ENCODE measurements around the gene ATRNL1.

DNA sequence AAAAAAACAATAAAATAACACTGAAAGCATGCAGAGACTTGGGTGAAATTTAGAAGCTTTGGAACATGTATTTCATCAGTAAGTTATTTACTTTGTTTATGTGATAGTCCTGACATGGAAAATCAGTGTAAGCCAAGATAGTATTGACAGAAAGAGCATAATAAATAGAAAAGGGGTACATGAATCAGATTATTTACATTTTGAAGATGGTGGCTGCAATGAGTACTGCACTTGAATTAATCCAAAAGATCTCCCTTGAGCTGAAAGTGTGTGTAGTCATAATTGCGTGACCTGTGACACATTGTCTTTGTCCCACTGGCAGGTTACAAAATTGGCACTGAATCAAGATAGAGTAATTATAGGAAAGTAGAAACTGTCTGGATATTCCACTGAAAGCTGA, 617.0 kb downstream of the ATRNL1 start:
- TF ChIP-seq, protein P1, sequence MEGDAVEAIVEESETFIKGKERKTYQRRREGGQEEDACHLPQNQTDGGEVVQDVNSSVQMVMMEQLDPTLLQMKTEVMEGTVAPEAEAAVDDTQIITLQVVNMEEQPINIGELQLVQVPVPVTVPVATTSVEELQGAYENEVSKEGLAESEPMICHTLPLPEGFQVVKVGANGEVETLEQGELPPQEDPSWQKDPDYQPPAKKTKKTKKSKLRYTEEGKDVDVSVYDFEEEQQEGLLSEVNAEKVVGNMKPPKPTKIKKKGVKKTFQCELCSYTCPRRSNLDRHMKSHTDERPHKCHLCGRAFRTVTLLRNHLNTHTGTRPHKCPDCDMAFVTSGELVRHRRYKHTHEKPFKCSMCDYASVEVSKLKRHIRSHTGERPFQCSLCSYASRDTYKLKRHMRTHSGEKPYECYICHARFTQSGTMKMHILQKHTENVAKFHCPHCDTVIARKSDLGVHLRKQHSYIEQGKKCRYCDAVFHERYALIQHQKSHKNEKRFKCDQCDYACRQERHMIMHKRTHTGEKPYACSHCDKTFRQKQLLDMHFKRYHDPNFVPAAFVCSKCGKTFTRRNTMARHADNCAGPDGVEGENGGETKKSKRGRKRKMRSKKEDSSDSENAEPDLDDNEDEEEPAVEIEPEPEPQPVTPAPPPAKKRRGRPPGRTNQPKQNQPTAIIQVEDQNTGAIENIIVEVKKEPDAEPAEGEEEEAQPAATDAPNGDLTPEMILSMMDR (IDR thresholded peaks at IDR 0.05) = no peak
- TF ChIP-seq POLR2AphosphoS5 (IDR thresholded peaks at IDR 0.05) (no peak), POLR2A (IDR thresholded peaks at IDR 0.05) (no peak), EP300 (IDR thresholded peaks at IDR 0.05) (no peak)

Measured in suprapubic skin (tissue), 4 donors.